Right lobe of liver (tissue), 6 donors: ENCODE data around the gene ITGB1. TPM values are rescaled to one million over a fixed set of nuclear protein-coding genes. Genes with fewer than 3 reads are reported as not detected.
"Not testable (repeated sequence)": the region's sequence is repeated elsewhere in the genome, so short reads cannot be mapped to it uniquely, and the experiment has no call there.

Source experiments
- ATAC-seq, 4 donors: fragments of 200-7000 bp; cut with Tn5 transposase; one replicate each; pipeline ENCODE4 v1.9.1; 2020; ENCODE audit warnings: mild to moderate bottlenecking in 4 of 4, moderate library complexity in 4 of 4
- DNase-seq, 3 donors: peaks; one replicate each; pipeline ENCODE4 v3.0.0-alpha.2; 2020
- H3K27ac ChIP-seq, 3 donors: fragments of 200-600 bp; one replicate each; pipeline ENCODE4 v1.8.0; 2022
- H3K27me3 ChIP-seq, 2 donors: fragments of 200-600 bp; one replicate each; pipeline ENCODE4 v1.8.0; 2022
- H3K36me3 ChIP-seq, 4 donors: fragments of 200-600 bp; sonication (generic) in 1 of 4; one replicate each; pipeline versions ENCODE4 v1.5.1 to v1.8.0; 2017 to 2022; ENCODE audit warnings: control low read depth in 1 of 4
- H3K4me1 ChIP-seq, 4 donors: fragments of 200-600 bp; sonication (generic) in 1 of 4; one replicate each; pipeline versions ENCODE4 v1.5.1 to v1.8.0; 2017 to 2022; ENCODE audit warnings: control low read depth in 1 of 4
- H3K4me3 ChIP-seq, 3 donors: fragments of 200-600 bp; one replicate each; pipeline ENCODE4 v1.8.0; 2022
- H3K9me3 ChIP-seq, 4 donors: fragments of 200-600 bp; sonication (generic) in 1 of 4; one replicate each; pipeline versions ENCODE4 v1.5.1 to v1.8.0; 2017 to 2022; ENCODE audit warnings: control low read depth in 1 of 4
- POLR2A ChIP-seq: fragments of 450-650 bp; IDR thresholded peaks from one replicate; pipeline ENCODE4 v1.6.1; 2017; ENCODE audit warnings: antibody characterized with exemption, mild to moderate bottlenecking
- WGBS: methylation state at CpG from one replicate; pipeline ENCODE4 v1.1.6; 2018; ENCODE audit warnings: low coverage, low lambda C conversion rate; ENCODE audit not compliant: insufficient coverage; ENCODE audit errors: missing lambda C conversion rate; 5-methylcytosine and 5-hydroxymethylcytosine counted together
- intact Hi-C, 2 donors: fragments of 100-400 bp; cut with DNase I; formaldehyde crosslinking; loops; one replicate each; pipeline versions ENCODE4 v1.11.2 to v1.14.1; 2022
- total RNA-seq, 6 experiments: library from RNA; depleted of rRNA in 2 of 6; stranded (reverse); fragments of >200 nt in 2 of 6; fragmentation: NEBNext Ultra II Directional in 3 of 6; extraction: Animal tissue kit (Norgen Biotek cat#: 25700) in 3 of 6; gene quantifications; one replicate each; pipeline versions ENCODE4 v1.1.0 to v1.2.4, GENCODE V29; 2016 to 2023
- TF ChIP-seq, protein P1 (sequence below), 4 donors: fragments of 200-600 bp in 3 of 4; fragments of 450-650 bp in 1 of 4; IDR thresholded peaks; one replicate each; pipeline versions ENCODE4 v1.5.1 to v1.8.0; 2016 to 2022; ENCODE audit warnings: antibody characterized with exemption in 4 of 4, mild to moderate bottlenecking in 2 of 4
- donor health status: DM: no; HTN: yes; CAD: no.
- donor health status: DM: no; HTN: no; CAD: no.
- donor health status: DM: no; HTN: no; CAD: no.
- donor health status: DM: no; HTN: yes; CAD: no.
- donor health status: DM: no; HTN: yes; CAD: no.

The ITGB1 gene
- total RNA-seq, 6 experiments from 2014 or later: 120 to 301 (median 239) TPM

DNA sequence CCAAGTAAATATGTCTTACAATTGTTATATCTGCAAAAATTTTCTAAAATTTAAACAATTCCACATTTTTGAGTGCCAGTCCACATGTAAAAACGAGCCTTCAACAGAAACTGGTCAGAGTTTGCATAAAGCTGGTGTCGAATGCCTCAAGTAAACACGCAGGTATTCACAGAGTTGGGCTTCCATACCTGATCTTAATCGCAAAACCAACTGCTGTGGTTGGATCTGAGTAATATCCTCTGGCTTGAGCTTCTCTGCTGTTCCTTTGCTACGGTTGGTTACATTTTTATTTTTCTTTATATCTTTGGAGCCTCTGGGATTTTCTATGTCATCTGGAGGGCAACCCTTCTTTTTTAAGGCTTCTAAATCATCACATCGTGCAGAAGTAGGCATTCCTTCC is 28.4 kb downstream of the ITGB1 start:
- DNase-seq (no peak), ATAC-seq (peak in 3 of 4 donors; percentile 55 to 72 (median 59))
- intact Hi-C loops: no loop called here
- WGBS: 47% methylated on average over 6 of the region's 6 CpGs
- Histone ChIP-seq H3K4me1 (peaks cover 0 to 12% (median 2%) of the 10 kb centered on the region in 4 donors), H3K4me3 (no peak overlapping the region), H3K27ac (peak overlapping the region in 1 of 3 donors; percentile 27), H3K36me3 (peaks cover 0 to 47% (median 28%) of the 10 kb centered on the region in 4 donors), H3K9me3 (no peaks in the 10 kb centered on the region), H3K27me3 (no peaks in the 10 kb centered on the region)
- no peak for TF ChIP-seq POLR2A

DNA sequence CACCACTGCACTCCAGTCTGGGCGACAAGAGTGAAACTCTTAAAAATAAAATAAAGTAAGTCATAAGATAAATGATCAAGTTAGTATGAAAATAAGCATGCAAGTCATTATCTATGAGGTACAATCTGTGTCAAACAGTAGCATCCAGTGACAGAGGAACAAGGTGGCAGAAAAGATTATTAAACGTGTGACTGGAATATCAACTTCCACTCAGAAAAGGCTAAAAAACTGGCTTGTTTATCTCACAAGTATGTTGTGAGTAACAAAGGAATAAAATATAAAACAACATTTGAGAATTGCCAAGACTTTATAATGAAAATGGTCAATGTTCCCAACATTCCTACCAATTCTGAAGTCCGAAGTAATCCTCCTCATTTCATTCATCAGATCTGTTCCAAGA is 30.3 kb downstream of the ITGB1 start:
- Histone ChIP-seq H3K4me1 (peaks cover 0 to 12% (median 2%) of the 10 kb centered on the region in 4 donors), H3K27me3 (no peaks in the 10 kb centered on the region), H3K4me3 (no peak overlapping the region), H3K36me3 (peaks cover 0 to 47% (median 27%) of the 10 kb centered on the region in 4 donors), H3K27ac (no peak overlapping the region), H3K9me3 (no peaks in the 10 kb centered on the region)
- no peak for TF ChIP-seq POLR2A
- TF ChIP-seq, protein P1, sequence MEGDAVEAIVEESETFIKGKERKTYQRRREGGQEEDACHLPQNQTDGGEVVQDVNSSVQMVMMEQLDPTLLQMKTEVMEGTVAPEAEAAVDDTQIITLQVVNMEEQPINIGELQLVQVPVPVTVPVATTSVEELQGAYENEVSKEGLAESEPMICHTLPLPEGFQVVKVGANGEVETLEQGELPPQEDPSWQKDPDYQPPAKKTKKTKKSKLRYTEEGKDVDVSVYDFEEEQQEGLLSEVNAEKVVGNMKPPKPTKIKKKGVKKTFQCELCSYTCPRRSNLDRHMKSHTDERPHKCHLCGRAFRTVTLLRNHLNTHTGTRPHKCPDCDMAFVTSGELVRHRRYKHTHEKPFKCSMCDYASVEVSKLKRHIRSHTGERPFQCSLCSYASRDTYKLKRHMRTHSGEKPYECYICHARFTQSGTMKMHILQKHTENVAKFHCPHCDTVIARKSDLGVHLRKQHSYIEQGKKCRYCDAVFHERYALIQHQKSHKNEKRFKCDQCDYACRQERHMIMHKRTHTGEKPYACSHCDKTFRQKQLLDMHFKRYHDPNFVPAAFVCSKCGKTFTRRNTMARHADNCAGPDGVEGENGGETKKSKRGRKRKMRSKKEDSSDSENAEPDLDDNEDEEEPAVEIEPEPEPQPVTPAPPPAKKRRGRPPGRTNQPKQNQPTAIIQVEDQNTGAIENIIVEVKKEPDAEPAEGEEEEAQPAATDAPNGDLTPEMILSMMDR (IDR thresholded peaks at IDR 0.05): no peak
- WGBS: 94% methylated on average over 3 of the region's 3 CpGs
- intact Hi-C loops: no loop called here
- DNase-seq (no peak), ATAC-seq (no peak)

DNA sequence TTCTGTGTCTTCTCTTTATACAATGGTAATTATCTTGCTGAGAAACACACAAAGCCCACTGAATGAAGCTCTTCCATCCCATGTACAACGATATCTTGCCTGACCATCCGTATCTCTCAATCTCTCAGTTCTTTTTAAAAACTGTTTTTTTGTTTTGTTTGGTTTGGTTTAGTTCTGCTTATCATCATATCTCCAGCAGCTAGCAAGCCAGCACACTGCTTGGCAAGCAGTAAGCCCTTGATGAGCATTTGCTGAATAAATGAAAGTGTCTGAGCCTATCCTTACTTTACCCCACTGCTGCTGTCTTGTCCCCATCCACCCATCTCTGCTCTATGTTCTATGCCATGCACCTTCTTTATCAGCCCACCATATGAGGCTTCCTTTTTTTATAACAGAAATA is 34.2 kb downstream of the ITGB1 start:
- no peaks in the 10 kb centered on the region for H3K9me3 ChIP-seq
- 100% methylated on average over 2 of the region's 2 CpGs for WGBS
- H3K27ac ChIP-seq: no peak overlapping the region
- H3K4me3 ChIP-seq: no peak overlapping the region
- ATAC-seq (no peak), DNase-seq (no peak)
- no peaks in the 10 kb centered on the region for H3K27me3 ChIP-seq
- TF ChIP-seq POLR2A: no peak
- TF ChIP-seq, protein P1 (IDR thresholded peaks at IDR 0.05): no peak
- intact Hi-C loops: no loop called here
- peaks cover 0 to under 1% (median 0%) of the 10 kb centered on the region in 4 donors for H3K4me1 ChIP-seq
- H3K36me3 ChIP-seq: peaks cover 0 to 84% (median 33%) of the 10 kb centered on the region in 4 donors

DNA sequence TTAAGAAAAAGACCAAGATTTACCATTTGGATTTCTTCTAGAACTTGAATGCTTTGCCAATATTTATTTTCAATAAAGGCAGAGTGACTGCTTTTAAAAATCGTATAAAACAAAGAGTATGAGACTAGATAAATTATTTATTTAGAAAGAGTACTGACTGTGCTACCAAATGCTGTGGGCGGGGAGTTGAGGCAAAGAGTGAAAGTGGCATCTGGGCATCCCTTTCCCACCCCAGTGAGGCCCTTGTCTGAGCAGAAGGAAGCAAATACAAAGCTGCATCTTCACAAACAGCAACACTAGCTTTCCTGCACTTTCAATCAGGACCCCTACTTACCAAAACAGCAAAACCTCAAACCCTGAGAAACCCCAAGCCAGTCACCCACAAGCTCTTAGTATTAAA is 34.9 kb downstream of the ITGB1 start:
- Histone ChIP-seq H3K27me3 (no peaks in the 10 kb centered on the region), H3K4me3 (no peak overlapping the region), H3K27ac (no peak overlapping the region), H3K36me3 (peaks cover 0 to 84% (median 34%) of the 10 kb centered on the region in 4 donors), H3K4me1 (no peaks in the 10 kb centered on the region), H3K9me3 (no peaks in the 10 kb centered on the region)
- WGBS: 80% methylated on average over 2 of the region's 2 CpGs
- no peak for DNase-seq
- ATAC-seq: no peak
- intact Hi-C loops: no loop called here
- TF ChIP-seq, protein P1 (IDR thresholded peaks at IDR 0.05): no peak
- no peak for TF ChIP-seq POLR2A

DNA sequence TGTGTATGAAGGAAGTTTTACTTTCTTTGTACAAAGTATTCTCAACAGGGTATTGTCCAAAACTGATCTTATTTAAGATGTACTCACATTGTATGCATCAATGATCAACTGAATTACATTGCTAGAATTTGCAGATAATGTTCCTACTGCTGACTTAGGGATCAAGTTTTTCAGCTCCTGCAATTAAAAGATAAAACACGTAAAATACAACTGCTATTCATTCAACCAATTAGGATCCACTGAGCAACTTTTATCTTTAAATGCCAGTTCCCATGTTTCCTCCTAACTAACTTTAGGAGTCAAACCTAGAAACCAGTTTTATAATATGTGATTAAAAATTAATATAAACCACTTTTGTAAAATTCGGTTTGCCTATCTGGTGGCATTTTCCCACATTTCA is 35.9 kb downstream of the ITGB1 start:
- H3K4me3 ChIP-seq: no peak overlapping the region
- 88% methylated on average over 2 of the region's 2 CpGs for WGBS
- H3K9me3 ChIP-seq: no peaks in the 10 kb centered on the region
- peaks cover 0 to 74% (median 27%) of the 10 kb centered on the region in 4 donors for H3K36me3 ChIP-seq
- no peak for ATAC-seq
- H3K4me1 ChIP-seq: no peaks in the 10 kb centered on the region
- no peak for TF ChIP-seq POLR2A
- TF ChIP-seq, protein P1 (IDR thresholded peaks at IDR 0.05): no peak
- H3K27ac ChIP-seq: no peak overlapping the region
- H3K27me3 ChIP-seq: no peaks in the 10 kb centered on the region
- intact Hi-C loops: no loop called here
- DNase-seq: no peak

DNA sequence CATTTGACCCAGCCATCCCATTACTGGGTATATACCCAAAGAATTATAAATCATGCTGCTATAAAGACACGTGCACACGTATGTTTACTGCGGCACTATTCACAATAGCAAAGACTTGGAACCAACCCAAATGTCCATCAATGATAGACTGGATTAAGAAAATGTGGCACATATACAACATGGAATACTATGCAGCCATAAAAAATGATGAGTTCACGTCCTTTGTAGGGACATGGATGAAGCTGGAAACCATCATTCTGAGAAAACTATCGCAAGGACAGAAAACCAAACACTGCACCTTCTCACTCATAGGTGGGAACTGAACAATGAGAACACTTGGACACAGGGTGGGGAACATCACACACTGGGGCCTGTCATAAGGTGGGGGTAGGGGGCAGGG is 40.2 kb downstream of the ITGB1 start:
- 89% methylated on average over 5 of the region's 5 CpGs for WGBS

More for the DNA sequence above, 40.2 kb downstream of the ITGB1 start:
- peaks cover 0 to 47% (median 9%) of the 10 kb centered on the region in 4 donors for H3K36me3 ChIP-seq
- H3K4me3 ChIP-seq, DNase-seq, ATAC-seq, H3K27me3 ChIP-seq, intact Hi-C loops, H3K27ac ChIP-seq, H3K4me1 ChIP-seq, H3K9me3 ChIP-seq: not testable (repeated sequence)
